Activated T-helper 17 cell treated with anti-CD3 and anti-CD28 coated beads, Interleukin-2, amount 50 U/mL, for 72 hours (primary cell): ENCODE results near the gene FARS2. TPM values are rescaled to one million over a fixed set of nuclear protein-coding genes. Genes with fewer than 3 reads are reported as not detected.

Experiments used
- ATAC-seq: fragments of 150-1000 bp; cut with Tn5 transposase; replicated peaks from 2 replicates; pipeline ENCODE4 v1.10.0; 2021; ENCODE audit warnings: mild to moderate bottlenecking, moderate library complexity
- H3K27ac Mint-ChIP-seq: one replicate; pipeline ENCODE4 v1.8.0; 2022; ENCODE audit warnings: mixed read lengths
- H3K27me3 Mint-ChIP-seq: one replicate; pipeline ENCODE4 v1.8.0; 2022; ENCODE audit warnings: mixed read lengths
- H3K36me3 Mint-ChIP-seq: one replicate; pipeline ENCODE4 v1.8.0; 2022; ENCODE audit warnings: low read depth, mild to moderate bottlenecking, mixed read lengths
- H3K4me1 Mint-ChIP-seq: one replicate; pipeline ENCODE4 v1.8.0; 2022; ENCODE audit warnings: mixed read lengths
- H3K4me3 Mint-ChIP-seq: one replicate; pipeline ENCODE4 v1.8.0; 2022; ENCODE audit warnings: mild to moderate bottlenecking, mixed read lengths
- H3K9me3 Mint-ChIP-seq: one replicate; pipeline ENCODE4 v1.8.0; 2022; ENCODE audit warnings: mixed read lengths
- total RNA-seq, 2 donors: library from RNA; stranded (reverse); gene quantifications; one replicate each; pipeline ENCODE4 v1.2.3, GENCODE V29; 2022

The FARS2 gene
- total RNA-seq, 2 donors from 2014 or later = 19.3 to 48.3 TPM

GRCh38 chr6:5492356-5492755, 231.0 kb downstream of the FARS2 start:
- Mint-ChIP-seq H3K9me3 (no peaks in the 10 kb centered on the region), H3K27ac (no peak overlapping the region), H3K27me3 (no peaks in the 10 kb centered on the region), H3K4me1 (peaks cover 5% of the 10 kb centered on the region), H3K36me3 (peaks cover 10% of the 10 kb centered on the region), H3K4me3 (no peak overlapping the region)
- no peak for ATAC-seq

DNA sequence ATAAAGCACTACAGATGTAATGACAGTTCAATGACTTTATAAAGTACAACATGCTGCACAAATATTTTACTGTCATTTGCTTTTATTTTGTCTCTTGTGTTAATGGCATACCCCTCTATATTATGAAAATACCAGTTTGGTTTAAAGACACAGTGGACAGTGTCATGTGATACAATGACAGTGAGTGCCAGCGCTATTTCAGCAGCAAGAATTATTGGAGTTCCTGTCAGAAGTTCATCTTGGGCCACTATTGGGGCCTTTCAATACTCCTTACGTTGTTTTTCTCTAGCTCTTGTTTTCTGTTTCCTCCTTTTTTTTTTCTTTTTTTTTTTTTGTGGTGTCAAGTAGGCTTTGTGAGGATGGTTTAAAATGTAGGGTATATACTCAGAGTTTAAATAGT, 232.5 kb downstream of the FARS2 start:
- H3K4me1 Mint-ChIP-seq = peaks cover 9% of the 10 kb centered on the region
- H3K4me3 Mint-ChIP-seq = no peak overlapping the region
- no peak for ATAC-seq
- H3K27me3 Mint-ChIP-seq = no peaks in the 10 kb centered on the region
- H3K27ac Mint-ChIP-seq = no peak overlapping the region
- H3K36me3 Mint-ChIP-seq = peaks cover 10% of the 10 kb centered on the region
- no peaks in the 10 kb centered on the region for H3K9me3 Mint-ChIP-seq

- Mint-ChIP-seq H3K36me3 (no peaks in the 10 kb centered on the region), H3K9me3 (no peaks in the 10 kb centered on the region), H3K27me3 (no peaks in the 10 kb centered on the region), H3K4me1 (peaks cover 27% of the 10 kb centered on the region), H3K27ac (peak overlapping the region; percentile 82), H3K4me3 (peak overlapping the region; percentile 57)
- peak; percentile 79 for ATAC-seq
Measured at GRCh38 chr6:5497896-5498578, 236.7 kb downstream of the FARS2 start.

DNA sequence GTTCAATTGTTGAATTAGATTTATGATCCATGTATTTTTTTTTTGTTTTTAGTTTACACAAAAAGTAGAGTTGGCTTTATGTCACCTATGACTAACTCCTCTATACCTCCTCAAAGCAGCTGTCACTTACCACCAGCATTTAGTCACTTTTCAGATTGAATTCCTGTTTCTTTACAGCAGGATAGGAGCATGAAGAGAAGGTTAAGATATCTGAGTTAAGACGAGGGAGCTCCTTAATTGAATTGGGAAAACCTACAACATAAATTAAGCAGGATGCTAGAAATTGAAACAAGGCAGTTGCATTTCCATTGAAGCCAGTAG, 237.2 kb downstream of the FARS2 start:
- Mint-ChIP-seq H3K36me3 (no peaks in the 10 kb centered on the region), H3K27me3 (no peaks in the 10 kb centered on the region), H3K9me3 (no peaks in the 10 kb centered on the region), H3K4me3 (peak overlapping the region; percentile 57), H3K27ac (peak overlapping the region; percentile 82), H3K4me1 (peaks cover 27% of the 10 kb centered on the region)
- ATAC-seq = peak; percentile 76

DNA sequence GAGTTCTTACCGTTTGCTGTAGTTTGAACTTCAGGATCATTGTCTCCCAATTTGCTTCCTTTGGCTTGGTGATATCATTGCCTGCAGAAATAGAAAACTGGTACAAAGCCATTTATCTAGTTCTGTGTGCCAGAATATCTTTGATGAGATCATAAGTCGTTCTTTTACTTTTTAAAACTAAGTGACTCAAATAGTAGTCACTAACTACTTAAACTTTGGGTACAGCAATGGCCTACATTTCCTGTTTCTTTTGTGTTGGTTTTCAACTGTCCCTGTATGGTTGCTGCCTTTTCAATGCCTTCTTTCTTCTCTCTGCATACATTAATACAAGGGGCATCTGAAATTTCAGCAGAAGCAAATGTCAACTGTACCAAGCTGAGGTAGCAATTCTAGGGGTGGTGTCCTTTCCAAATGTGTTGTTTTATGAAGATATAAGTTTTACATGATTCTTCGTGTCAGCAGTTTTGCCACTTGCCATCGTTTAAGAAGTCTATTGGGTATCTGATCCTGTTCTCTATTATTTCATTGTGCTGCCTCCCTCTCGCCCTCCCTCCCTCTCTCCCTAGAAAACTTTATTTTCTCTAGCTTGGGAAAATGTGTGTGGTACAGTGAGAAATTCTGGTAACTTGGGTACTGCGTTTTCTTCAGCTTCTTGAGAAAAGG, 238.5 kb downstream of the FARS2 start:
- ATAC-seq = peak; percentile 69

GRCh38 chr6:5501837-5502236, 240.5 kb downstream of the FARS2 start:
- Mint-ChIP-seq H3K4me3 (no peak overlapping the region), H3K27ac (no peak overlapping the region), H3K9me3 (no peaks in the 10 kb centered on the region), H3K4me1 (peaks cover 27% of the 10 kb centered on the region), H3K36me3 (no peaks in the 10 kb centered on the region), H3K27me3 (no peaks in the 10 kb centered on the region)
- no peak for ATAC-seq

More for the DNA sequence above, 238.5 kb downstream of the FARS2 start:
- H3K4me1 Mint-ChIP-seq = peaks cover 22% of the 10 kb centered on the region
- peak overlapping the region; percentile 82 for H3K27ac Mint-ChIP-seq
- H3K4me3 Mint-ChIP-seq = peak overlapping the region; percentile 57
- no peaks in the 10 kb centered on the region for H3K27me3 Mint-ChIP-seq
- no peaks in the 10 kb centered on the region for H3K9me3 Mint-ChIP-seq
- no peaks in the 10 kb centered on the region for H3K36me3 Mint-ChIP-seq

DNA sequence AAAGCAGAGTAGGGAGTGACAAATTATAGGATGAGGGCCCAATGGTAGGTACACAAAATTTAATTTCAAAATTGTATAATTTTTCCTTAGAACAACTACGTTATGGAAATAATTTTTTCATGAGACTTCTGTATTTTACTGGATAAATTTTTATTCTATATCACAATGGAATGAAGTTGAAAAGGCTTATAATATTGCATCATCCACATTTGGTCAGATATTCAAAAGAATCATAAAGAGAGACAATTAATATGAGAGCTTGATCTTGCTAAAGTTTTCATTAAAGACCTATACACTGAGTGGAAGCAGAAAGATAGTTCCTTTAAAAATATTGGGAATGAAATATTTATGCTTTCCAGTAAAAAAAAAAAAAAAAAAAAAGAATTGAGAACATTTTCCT, 242.8 kb downstream of the FARS2 start:
- H3K4me1 Mint-ChIP-seq = peaks cover 27% of the 10 kb centered on the region
- no peak overlapping the region for H3K4me3 Mint-ChIP-seq
- no peak for ATAC-seq
- no peaks in the 10 kb centered on the region for H3K36me3 Mint-ChIP-seq
- H3K27ac Mint-ChIP-seq = no peak overlapping the region
- no peaks in the 10 kb centered on the region for H3K27me3 Mint-ChIP-seq
- H3K9me3 Mint-ChIP-seq = no peaks in the 10 kb centered on the region

DNA sequence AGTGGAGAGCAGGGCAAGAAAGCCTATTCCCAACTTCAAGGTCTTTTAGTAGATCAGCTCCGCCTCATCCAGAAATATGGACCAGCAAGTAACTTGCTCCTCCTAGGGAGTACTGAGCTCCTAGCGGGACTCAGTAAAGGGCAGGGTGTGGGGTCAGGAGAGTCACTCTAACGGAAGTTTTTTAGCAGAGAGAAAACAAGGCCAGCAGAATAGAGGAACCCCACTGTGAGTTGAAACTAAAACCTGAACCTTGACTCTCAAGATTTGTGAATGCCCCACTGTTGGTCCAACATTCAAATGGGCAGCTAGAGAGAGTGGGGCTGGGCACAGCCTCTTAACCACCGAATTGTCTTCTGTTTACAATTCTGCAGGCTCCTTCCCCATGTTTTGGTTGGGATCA, 244.8 kb downstream of the FARS2 start:
- Mint-ChIP-seq H3K9me3 (no peaks in the 10 kb centered on the region), H3K27ac (peak overlapping the region; percentile 58), H3K4me3 (peak overlapping the region; percentile 24), H3K4me1 (peaks cover 14% of the 10 kb centered on the region), H3K27me3 (no peaks in the 10 kb centered on the region), H3K36me3 (no peaks in the 10 kb centered on the region)
- ATAC-seq = no peak

GRCh38 chr6:5506597-5506996, 245.3 kb downstream of the FARS2 start:
- ATAC-seq = no peak
- Mint-ChIP-seq H3K9me3 (no peaks in the 10 kb centered on the region), H3K4me1 (peaks cover 14% of the 10 kb centered on the region), H3K36me3 (no peaks in the 10 kb centered on the region), H3K27me3 (no peaks in the 10 kb centered on the region), H3K4me3 (peak overlapping the region; percentile 24), H3K27ac (peak overlapping the region; percentile 58)

DNA sequence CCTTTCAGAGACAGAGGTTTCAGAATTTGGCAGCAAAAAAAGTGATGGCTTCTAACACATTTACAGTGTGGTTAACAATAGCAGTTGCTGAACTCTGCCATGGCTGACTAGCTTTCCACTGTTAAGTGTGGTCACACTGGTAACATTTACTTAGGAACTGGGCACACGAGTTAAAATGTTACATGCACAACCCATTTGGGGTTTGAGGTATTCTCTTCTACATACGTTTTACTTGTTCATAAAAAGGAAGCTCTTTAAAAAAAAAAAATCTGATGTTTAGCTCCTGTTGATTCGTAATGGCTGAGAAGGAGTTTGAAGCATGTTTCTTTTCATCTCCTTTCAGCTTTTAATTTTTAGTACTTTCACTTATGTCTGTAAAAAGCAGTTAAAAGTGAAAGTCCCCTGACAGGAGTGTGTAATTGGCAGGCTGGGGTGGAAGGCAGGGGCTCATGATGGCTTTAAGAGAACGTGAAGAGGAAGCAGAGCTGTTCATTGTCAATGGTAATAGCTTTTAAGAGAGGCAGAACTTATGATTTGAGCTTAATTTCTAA, 245.9 kb downstream of the FARS2 start:
- Mint-ChIP-seq H3K9me3 (no peaks in the 10 kb centered on the region), H3K4me1 (peaks cover 17% of the 10 kb centered on the region), H3K27me3 (no peaks in the 10 kb centered on the region), H3K36me3 (no peaks in the 10 kb centered on the region), H3K4me3 (peak overlapping the region; percentile 24), H3K27ac (peak overlapping the region; percentile 58)
- peak; percentile 42 for ATAC-seq

DNA sequence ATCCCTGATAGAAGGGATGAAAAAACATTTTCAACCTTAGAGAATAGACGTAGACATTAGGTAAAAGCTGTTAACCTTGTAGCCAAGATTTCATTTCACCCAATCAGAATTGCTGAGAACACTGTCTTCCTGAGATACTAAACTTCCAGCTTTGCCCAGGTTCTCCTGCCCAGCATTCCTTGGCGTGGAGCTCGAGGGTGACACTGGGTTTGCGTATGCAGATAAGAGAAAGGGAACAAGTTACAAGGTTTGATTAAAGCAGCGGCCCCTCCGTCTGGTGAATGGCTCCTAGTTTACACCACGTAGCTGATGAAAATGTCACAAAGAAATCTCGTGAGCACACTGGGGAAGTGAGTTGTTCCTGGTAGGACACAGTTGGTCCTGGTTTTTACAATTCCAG, 247.8 kb downstream of the FARS2 start:
- no peaks in the 10 kb centered on the region for H3K27me3 Mint-ChIP-seq
- no peaks in the 10 kb centered on the region for H3K36me3 Mint-ChIP-seq
- no peak overlapping the region for H3K4me3 Mint-ChIP-seq
- no peak overlapping the region for H3K27ac Mint-ChIP-seq
- H3K9me3 Mint-ChIP-seq = no peaks in the 10 kb centered on the region
- ATAC-seq = no peak
- peaks cover 27% of the 10 kb centered on the region for H3K4me1 Mint-ChIP-seq

DNA sequence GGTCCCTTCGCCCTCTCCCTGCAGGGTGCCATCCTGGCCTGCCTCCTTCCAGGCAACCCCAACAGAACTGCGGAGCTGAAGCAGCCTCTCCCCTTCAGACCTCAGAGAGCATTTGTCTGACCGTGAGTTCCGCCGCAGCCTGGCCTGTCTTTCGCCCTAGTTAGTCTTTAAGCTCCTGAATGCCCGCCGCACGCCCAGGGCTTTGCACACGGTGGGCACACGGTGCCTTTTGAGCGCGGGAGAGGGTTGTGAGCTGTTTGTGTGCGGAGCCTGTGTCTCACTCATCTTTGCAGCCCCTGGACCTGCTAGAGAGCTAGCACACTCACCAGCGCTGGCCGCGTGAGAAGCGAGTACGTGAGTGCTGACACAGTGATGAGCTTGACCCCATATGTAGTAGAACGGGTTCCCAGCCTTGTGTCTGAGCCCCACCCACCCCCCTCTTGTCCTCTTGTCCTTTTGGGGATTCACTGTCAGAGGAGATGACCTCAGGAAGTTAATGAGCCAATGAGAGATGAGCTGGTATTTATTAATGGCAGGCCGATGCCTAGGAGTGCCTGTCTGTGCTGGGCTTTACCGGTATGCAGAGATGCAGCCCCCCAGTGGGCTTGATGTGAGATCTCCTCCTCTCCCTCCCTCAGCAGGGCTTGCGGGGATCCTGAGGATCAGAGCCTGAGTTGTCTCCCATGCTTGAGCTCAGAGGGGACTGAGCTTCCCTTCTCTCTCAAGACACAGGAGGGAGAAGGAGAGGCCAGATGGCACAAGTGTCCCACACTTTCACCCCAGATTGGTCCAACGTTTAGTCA, 249.2 kb downstream of the FARS2 start:
- Mint-ChIP-seq H3K4me1 (peaks cover 27% of the 10 kb centered on the region), H3K27ac (no peak overlapping the region), H3K27me3 (no peaks in the 10 kb centered on the region), H3K36me3 (no peaks in the 10 kb centered on the region), H3K9me3 (no peaks in the 10 kb centered on the region), H3K4me3 (no peak overlapping the region)
- no peak for ATAC-seq

DNA sequence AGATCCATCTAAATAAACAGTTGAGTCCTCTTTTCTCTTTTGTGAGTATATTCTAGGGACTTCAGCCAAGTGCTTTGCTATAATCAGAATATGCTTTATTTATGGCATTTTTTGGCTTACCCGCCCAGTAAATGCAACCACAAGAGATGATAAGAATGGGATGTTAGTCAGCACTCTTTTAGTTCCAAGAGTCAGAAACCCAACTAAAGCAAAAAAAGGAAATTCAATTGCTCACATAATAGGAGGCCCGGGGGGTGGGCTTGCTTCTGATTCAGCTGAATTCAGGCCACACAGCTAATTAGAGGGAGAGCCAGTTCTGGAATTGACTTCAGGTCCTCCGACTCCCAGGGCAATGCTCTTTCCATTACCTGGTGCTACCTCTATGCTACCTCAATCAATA, 250.6 kb downstream of the FARS2 start:
- Mint-ChIP-seq H3K27ac (no peak overlapping the region), H3K27me3 (no peaks in the 10 kb centered on the region), H3K9me3 (no peaks in the 10 kb centered on the region), H3K4me3 (peak overlapping the region; percentile 23), H3K36me3 (no peaks in the 10 kb centered on the region), H3K4me1 (peaks cover 31% of the 10 kb centered on the region)
- peak; percentile 49 for ATAC-seq

DNA sequence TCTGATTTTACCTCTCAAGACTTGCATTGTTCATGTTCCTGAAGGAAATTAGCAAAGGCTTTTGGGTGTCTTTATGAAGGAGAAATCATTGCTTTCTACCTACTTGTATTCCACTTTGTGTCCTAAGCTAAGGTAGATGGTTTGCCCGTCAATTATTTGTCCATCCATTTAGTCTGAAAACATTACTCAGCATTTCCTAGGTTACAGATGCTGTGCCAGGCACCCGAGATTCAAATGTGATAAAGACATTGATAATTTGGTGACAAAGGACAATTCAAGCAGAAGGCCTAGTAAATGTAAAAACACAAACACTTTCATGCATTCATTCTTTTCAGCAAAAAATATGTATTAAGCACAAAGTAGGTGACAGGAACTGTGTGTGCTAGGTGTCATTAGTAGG, 251.1 kb downstream of the FARS2 start:
- no peaks in the 10 kb centered on the region for H3K36me3 Mint-ChIP-seq
- peaks cover 31% of the 10 kb centered on the region for H3K4me1 Mint-ChIP-seq
- H3K9me3 Mint-ChIP-seq = no peaks in the 10 kb centered on the region
- H3K4me3 Mint-ChIP-seq = peak overlapping the region; percentile 23
- ATAC-seq = no peak
- H3K27ac Mint-ChIP-seq = peak overlapping the region; percentile 53
- H3K27me3 Mint-ChIP-seq = no peaks in the 10 kb centered on the region
